DND-41 (cell line): ENCODE data around the gene CTLA4.

Experiments
- ATAC-seq: fragments of 200-7000 bp; cut with Tn5 transposase; 3 replicates; pipeline ENCODE4 v1.9.1; 2021; ENCODE audit warnings: low read depth; ENCODE audit not compliant: insufficient read depth
- DNase-seq: peaks from one replicate; pipeline ENCODE4 v3.0.0-alpha.2; 2020
- H2AFZ ChIP-seq: 2 replicates; pipeline ENCODE4 v1.6.0; 2012; ENCODE audit warnings: low read depth, low read length
- H3K27ac ChIP-seq: 2 replicates; pipeline ENCODE4 v1.5.1; 2012; ENCODE audit warnings: low read length, inconsistent platforms
- H3K27me3 ChIP-seq: fragments of 200-600 bp; sonication (generic); 2 replicates; pipeline ENCODE4 v1.6.0; 2012; ENCODE audit warnings: low read length, mild to moderate bottlenecking, inconsistent platforms; ENCODE audit not compliant: insufficient read depth, poor library complexity
- H3K36me3 ChIP-seq: 2 replicates; pipeline ENCODE4 v1.5.1; 2012; ENCODE audit warnings: low read length, inconsistent platforms; ENCODE audit not compliant: insufficient read depth
- H3K4me1 ChIP-seq: 2 replicates; pipeline ENCODE4 v1.5.1; 2012; ENCODE audit warnings: mild to moderate bottlenecking, low read length; ENCODE audit not compliant: insufficient read depth
- H3K4me2 ChIP-seq: 2 replicates; pipeline ENCODE4 v1.6.0; 2012; ENCODE audit warnings: mild to moderate bottlenecking, moderate library complexity, low read length, inconsistent platforms; ENCODE audit not compliant: insufficient read depth
- H3K4me3 ChIP-seq, 2 experiments: fragments of 200-600 bp in 1 of 2; shearing (Covaris generic) in 1 of 2; 2 replicates each; pipeline ENCODE4 v1.5.1; 2012 to 2016; ENCODE audit warnings: inconsistent platforms in 2 of 2, low read length in 2 of 2, mild to moderate bottlenecking in 2 of 2, low read depth in 1 of 2, moderate library complexity in 1 of 2
- H3K79me2 ChIP-seq: 2 replicates; pipeline ENCODE4 v1.6.0; 2012; ENCODE audit warnings: low read length, inconsistent platforms; ENCODE audit not compliant: insufficient read depth
- H3K9ac ChIP-seq: 2 replicates; pipeline ENCODE4 v1.6.0; 2012; ENCODE audit warnings: low read depth, mild to moderate bottlenecking, inconsistent platforms, low read length, moderate library complexity
- H3K9me3 ChIP-seq: 2 replicates; pipeline ENCODE4 v1.5.1; 2012; ENCODE audit warnings: low read length, moderate library complexity, mild to moderate bottlenecking, inconsistent platforms; ENCODE audit not compliant: insufficient read depth, severe bottlenecking
- H4K20me1 ChIP-seq: 2 replicates; pipeline ENCODE4 v1.6.0; 2012; ENCODE audit warnings: low read length; ENCODE audit not compliant: insufficient read depth
- EZH2 ChIP-seq: IDR thresholded peaks from 3 replicates; pipeline ENCODE4 v1.6.1; 2012; ENCODE audit warnings: borderline replicate concordance, low read depth, mild to moderate bottlenecking, moderate library complexity, low read length, inconsistent platforms; ENCODE audit not compliant: severe bottlenecking
- TF ChIP-seq, protein P1 (sequence below): IDR thresholded peaks from 2 replicates; pipeline ENCODE4 v1.5.1; 2012; ENCODE audit warnings: borderline replicate concordance, low read length, moderate library complexity, mild to moderate bottlenecking; ENCODE audit not compliant: poor library complexity, severe bottlenecking; ENCODE audit errors: extremely low read depth

Gene CTLA4

GRCh38 chr2:203918839-203919238 is 51.3 kb downstream of the CTLA4 start:
- 0 out of 2 replicates have a peak, but pooled peaks cover 3% of the 10 kb centered on the region for H3K4me1 ChIP-seq
- H3K36me3 ChIP-seq = no peaks in the 10 kb centered on the region
- H4K20me1 ChIP-seq = no peaks in the 10 kb centered on the region
- no peak overlapping the region for H3K27ac ChIP-seq
- no peak overlapping the region for H2AFZ ChIP-seq
- no peak overlapping the region for H3K9ac ChIP-seq
- H3K79me2 ChIP-seq = no peaks in the 10 kb centered on the region
- TF ChIP-seq, protein P1, sequence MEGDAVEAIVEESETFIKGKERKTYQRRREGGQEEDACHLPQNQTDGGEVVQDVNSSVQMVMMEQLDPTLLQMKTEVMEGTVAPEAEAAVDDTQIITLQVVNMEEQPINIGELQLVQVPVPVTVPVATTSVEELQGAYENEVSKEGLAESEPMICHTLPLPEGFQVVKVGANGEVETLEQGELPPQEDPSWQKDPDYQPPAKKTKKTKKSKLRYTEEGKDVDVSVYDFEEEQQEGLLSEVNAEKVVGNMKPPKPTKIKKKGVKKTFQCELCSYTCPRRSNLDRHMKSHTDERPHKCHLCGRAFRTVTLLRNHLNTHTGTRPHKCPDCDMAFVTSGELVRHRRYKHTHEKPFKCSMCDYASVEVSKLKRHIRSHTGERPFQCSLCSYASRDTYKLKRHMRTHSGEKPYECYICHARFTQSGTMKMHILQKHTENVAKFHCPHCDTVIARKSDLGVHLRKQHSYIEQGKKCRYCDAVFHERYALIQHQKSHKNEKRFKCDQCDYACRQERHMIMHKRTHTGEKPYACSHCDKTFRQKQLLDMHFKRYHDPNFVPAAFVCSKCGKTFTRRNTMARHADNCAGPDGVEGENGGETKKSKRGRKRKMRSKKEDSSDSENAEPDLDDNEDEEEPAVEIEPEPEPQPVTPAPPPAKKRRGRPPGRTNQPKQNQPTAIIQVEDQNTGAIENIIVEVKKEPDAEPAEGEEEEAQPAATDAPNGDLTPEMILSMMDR = no peak
- no peak for TF ChIP-seq EZH2
- no peak overlapping the region for H3K4me3 ChIP-seq
- H3K9me3 ChIP-seq = no peaks in the 10 kb centered on the region
- DNase-seq (no peak), ATAC-seq (no peak)
- no peak overlapping the region for H3K4me2 ChIP-seq
- H3K27me3 ChIP-seq = no peaks in the 10 kb centered on the region
